DMS79 treated with DMSO at 0.1 percent for 48 hours (cell line): ENCODE results near the gene HSPA12A.

Source experiments
- DNase-seq: peaks from one replicate; lab custom pipeline; 2025; lab: John Stamatoyannopoulos, UW

HSPA12A gene, protein sequence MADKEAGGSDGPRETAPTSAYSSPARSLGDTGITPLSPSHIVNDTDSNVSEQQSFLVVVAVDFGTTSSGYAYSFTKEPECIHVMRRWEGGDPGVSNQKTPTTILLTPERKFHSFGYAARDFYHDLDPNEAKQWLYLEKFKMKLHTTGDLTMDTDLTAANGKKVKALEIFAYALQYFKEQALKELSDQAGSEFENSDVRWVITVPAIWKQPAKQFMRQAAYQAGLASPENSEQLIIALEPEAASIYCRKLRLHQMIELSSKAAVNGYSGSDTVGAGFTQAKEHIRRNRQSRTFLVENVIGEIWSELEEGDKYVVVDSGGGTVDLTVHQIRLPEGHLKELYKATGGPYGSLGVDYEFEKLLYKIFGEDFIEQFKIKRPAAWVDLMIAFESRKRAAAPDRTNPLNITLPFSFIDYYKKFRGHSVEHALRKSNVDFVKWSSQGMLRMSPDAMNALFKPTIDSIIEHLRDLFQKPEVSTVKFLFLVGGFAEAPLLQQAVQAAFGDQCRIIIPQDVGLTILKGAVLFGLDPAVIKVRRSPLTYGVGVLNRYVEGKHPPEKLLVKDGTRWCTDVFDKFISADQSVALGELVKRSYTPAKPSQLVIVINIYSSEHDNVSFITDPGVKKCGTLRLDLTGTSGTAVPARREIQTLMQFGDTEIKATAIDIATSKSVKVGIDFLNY

DNA sequence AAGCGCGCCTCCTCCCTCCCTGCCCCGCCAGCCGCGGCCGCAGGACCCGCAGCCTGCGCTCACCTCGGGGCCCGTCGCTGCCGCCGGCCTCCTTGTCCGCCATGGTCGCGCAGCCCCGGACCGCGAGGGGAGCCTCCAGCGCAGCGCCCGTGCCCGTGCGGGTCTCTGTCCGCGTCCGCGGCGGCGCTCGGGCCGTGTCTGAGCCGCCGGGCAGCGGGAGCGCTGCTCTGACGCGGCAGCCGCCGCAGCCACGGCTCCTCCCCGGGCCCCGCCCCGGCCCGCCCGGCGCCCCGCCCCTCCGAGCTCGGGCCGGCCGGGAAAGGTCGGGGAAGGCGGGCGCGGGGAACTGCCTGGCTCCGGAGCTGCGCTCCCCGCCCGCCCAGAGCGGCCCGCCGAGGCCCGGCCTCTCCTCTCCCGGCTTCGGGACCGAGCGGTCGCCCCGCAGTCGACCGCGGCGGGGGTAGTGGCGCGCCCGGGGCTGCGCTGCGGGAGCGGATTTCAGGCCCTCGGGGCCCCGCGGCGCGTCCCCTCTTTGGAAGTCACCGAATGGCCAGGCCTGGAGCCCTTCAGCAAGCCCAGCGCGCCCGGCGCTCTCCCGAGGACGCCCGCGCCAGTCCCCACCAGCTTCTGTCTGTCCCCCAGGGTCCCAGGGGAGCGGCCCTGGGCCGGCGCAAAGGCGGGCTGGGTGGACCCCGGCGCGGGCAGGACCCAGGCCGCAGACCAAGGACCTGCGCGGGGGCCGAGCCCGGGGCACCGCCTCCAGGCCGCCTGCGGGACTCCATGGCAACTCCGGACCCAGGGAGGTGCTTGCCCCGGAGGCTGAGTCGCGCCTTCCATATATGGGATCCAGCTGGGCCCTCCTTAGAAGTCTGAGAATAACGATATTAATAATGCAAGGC is at the start of gene HSPA12A:
Gene HSPA12A (minus strand): TSS at position 200 of the 899 bp plus-strand sequence. CDS start 97 bp downstream, at position 103.
- DNase-seq: peak; percentile 12

DNA sequence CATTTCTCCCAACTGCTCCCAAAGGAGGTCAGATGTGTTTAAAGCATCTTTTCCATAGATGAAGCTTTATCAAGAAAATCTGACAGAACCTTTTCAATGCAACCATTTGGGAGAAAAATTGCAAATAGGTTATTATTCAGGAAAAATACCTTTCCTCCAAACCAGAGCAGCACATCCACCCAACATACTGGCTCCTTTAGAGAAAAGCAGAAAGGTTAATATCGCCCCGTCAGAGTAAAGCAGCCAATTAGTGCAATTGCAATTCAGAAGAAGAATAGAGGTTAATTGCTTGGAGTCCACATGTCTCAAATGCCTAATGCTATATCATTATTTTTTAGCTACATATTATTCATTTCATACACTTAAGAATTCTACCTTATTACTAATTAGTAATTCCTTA is 48.9 kb upstream of the HSPA12A start:
- no peak for DNase-seq

DNA sequence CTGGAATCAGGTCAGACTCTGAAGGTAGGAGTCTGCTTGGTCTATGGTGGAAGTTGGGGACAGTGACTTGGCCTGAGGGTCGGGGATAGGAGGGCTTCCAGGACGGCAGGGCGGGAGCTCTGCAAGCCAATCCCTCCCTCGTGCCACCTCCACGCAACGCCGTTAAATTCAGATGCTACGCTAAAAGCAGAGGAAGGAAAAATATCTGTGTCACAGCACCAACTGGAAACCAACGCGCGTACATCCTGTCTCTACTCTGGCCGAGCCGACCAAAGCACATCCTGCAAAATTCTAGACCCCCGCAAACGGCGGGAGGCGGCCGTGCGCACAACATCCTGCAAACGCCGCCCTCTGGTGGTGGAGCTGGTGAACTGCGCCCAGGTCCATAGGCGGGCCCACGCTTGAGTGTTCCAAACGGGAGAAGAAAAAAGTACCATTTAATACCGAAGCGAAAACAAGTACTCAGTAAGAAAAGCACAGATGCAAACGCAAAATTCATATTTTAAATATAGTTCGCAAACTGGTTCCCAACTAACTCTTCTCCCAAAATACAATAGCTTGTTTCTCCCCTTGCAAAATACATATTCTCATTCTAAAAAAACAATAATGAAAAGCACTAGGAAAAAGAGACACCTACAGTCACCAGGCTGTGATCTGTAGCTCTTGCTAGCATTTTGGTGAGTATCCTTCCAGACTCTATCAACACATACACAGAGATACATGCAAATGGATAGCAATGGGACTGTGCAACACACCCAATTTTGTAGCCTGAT is 45.7 kb upstream of the HSPA12A start:
- DNase-seq: peak; percentile 50

DNA sequence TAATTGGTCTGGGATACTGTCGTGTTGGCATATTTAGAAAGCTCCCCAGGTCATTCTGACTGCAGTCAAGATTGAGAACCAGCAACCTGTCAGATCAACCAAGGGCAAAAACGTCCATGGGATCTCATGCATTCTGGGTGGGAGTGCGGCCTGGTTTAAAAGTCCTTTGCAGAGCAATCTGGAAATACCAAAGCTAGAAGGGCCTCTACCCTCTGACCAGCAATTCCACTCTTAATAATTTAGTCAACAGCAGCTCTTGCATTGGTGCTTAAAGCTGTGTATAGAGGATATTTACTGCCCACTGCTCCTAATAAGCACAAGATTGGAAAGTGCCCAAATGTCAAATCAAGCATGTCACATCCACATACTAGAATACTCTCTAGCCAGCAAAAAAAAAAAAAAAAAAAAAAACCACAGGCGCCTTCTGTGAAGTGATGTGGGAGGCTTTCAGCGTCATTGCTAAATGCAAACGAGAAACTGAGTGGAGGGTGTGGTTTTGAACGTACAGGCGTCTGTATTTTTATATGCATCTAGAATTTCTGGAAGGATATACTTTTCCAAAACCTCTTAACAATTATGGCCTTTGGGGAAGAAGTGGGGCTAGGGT is 44.8 kb upstream of the HSPA12A start:
- DNase-seq: peak; percentile 50

DNA sequence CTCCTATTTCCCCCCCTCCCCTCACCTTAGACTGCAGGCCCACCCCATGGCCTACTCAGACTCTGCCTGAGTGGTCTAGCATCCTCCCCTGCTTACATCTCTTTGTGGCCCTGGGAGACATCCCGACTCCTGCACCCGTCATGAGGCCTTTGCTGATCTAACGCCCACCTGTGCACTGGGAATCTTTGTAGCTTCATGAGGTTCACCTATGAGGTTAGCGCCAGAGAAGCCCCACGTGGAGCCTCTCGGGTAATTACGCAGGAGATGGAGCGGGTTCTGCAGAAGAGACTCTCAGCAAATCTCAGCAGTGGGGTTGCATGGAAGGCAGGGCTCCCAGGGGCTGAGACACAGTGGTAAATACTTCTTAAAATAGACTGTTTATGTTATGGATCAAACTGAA is 43.5 kb upstream of the HSPA12A start:
- no peak for DNase-seq

DNA sequence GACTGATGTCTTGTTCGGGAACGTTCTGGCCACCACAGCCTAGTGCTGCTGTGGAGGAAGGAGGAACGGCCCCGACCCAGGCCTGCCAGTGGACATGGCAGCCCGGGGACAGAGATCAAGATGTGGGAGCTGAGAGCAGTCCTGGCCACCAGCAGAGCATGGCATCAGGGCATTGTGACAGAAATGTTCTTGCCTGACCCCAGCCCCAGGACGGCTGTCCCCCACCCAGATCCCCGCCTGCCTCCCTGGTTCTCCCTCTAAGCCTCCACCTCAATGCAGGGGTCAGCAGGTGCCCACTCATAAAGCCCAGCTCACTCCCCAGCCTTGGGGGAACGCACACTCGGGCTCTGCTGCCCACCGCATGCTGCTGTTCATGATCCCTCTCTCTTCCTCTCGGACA is 42.9 kb upstream of the HSPA12A start:
- DNase-seq: no peak

DNA sequence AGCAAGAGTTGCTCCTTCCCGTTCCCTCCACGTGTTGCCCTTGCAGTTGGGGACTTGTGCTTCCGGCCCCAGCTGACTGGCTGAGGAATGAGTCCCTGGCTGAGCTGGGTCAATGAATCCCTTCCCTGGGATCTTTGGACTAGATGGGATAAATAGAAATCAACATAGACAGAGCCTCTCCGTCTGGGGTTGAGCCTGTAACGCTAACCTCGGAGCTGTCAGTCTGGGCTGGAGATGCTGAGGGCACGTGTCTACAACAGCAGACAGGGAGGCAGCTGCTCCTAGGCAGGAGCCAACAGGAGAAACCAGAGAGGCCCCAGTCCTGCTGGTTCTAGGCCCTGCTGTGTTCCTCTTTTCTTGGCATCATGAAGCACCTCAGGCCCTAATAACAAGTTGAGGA is 42.3 kb upstream of the HSPA12A start:
- DNase-seq: no peak

DNA sequence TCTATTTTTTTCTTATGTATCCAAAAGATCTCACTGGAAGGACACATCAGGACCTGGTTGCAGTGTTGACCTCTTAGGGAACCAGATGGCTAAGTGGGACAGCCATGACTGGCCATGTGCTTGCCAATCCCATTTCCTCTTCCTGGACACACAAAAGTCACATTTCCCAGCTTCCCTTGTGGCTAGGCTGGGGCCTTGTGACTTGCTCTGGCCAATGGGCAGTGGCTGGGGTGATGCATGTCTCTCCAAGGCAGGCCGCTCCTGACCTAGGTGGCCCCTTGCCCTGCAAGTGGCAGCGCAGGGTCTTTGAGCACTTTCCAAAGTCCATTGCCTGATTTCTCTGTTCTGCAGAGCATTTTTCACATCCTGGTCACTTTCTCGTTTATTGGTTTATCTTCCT is 41.7 kb upstream of the HSPA12A start:
- no peak for DNase-seq

DNA sequence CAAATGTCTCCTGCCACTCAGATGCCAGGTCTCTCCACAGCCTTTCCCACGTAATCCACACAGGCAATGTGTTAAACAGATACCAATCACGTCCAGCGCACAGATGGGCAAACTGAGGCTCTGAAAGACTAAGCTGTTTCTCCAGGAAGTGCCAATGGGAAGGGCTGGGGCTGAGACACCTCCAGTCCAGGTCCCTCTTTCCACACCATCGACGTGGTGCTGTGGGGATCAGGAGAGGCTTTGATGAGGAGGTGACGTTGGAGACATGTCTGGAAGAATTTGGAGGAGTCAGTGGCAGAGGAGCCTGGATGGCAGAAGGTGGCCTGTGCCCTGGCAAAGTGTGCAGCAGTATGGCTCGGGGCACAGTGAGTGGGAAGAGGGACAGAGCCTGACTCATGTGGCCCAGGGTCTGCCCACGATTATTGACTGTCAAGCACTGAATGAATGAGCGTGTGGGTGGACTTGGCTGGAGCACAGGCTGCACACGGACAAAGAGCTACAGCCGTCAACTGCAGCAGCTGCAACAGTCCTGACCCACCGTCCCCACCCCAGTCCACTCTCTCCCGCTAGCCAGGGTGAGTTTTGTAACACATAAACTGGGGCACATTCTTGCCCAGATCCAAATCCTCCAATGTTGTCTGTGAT is 40.8 kb upstream of the HSPA12A start:
- no peak for DNase-seq

DNA sequence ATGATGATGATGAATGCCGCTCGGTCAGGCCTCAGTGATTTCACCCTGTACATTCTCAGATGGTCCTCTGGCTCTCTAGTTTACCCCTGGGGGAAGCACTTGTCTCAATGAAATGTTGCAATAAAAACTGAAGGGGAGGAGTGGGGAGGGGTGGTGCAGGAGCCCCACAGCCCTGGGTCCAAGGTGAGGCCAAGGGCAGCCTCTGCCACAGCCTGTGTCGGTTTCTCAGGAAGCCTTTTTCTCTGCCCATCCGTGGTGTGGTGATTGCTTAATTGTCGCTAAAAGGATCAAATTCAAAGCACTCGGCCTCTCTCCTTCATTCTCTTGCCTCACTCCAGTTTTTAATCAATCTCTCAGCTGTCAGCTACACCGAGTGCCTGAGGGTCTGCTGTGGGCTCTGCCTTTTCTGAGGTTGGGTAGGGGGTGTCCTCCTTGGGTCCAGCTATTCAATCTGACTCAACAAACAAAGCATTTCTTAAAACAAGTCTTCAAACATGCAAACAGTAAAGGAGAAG is 39.1 kb upstream of the HSPA12A start:
- no peak for DNase-seq

DNA sequence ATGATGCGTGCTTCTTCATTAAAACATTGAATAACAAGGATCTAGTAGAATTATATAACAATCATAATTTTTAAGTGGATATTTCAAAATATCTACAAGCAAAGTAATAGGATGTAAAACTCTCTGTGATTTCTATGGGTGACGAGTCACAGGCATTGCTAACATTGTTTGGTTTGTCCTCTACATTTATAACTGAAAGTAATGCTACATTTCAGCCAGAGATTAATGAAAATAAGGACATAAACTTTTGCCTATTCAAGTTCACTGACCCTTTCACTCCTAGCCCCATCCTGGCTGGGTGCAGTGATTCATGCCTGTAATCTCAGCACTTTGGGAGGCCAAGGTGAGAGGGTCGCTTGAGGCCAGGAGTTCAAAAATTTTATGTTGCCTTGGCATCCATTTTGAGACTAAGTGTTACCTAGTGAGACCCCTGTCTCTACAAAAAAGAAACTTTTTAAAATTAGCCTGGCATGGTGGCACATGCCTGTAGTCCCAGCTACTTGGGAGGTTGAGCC is 38.4 kb upstream of the HSPA12A start:
- DNase-seq: no peak

DNA sequence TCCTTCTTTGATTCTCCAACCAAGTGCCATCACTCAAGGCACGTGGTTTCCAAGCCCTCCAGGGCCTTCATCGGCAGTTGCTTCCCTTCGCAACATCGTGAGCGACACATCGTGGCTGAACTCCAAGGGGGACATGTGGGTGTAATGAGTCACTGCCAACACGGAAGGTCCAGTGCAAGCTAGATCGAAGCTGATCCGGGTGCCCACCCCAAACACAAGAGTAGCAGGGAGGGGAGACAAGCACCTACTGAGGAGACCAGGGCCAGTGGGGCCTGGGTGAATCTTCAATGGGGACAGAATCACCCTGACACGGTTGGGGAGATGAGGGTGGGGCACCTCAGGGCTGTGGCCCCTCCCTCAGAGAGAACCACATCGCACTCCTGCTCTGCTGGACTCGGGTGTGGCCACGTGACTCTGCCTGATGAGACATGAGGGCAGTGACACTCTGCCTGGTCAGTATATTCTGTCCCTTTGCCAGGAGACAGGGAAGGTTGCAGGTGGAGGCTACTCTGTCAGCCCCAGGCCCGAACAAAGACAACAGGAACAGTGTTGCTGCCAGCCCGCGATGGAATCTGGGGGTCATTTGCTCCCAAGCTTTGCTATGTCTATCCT is 36.8 kb upstream of the HSPA12A start:
- no peak for DNase-seq

DNA sequence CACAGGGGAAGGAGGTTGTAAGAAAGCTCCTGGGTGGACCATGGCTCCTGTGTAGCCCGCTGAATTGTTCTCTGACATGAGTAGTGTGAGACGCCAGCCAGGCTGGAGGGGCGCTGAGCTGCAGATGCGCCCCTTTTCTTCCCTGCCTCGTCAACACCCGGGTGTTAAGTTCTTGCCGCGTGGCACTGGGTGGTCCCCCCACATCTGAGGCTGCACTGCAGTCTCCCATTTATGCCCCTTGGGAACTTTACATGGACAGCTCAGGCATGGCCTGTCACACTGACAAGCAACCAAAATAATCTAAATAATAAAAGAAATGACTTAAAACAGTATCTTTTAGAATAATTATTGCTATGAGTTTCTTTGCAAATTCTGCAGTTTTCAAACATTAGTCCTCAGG is 34.6 kb upstream of the HSPA12A start:
- no peak for DNase-seq

DNA sequence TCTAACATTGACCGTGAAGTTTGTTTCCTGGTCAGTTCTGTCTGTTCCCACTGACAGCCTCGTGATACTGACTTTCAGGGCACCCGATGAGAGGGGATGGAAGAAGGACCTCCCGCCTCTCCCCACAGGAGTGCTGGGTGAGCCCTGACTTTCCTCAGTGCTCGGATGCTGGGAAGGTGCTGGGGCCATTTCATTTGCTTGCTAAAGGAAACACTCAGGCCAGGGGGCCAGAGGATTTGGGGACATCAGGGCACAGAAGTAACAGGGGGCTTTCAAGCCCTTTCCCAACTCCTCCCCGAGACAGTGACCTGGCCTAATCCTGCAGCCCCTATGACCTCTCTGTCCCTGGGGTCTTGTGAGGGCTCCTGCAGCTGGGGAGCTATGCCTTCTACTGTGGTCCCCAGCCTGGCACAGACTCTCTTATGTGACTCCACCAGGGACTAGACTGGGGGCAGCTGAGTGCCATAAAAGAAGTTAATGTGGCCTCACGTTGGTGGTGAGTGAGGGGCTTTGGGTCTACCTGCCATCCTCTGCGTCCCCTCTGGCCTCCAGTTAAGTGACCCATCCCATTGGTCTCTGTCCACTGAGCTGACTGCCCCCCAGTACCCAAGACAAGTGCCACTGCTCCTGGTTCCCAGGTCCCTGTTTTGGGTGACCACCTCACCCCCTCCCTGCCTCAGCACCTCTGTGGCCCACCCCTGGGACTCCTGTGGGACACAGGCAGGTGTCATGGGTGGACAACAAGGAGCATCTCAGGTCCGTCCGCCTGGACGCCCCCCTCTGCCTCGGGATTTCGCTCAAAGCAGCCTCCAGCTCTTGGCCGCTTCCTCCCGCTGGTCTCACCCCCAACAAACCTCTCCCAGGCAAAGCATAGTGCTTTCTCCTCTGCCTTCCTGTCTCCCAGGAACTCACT is 33.4 kb upstream of the HSPA12A start:
- DNase-seq: no peak

DNA sequence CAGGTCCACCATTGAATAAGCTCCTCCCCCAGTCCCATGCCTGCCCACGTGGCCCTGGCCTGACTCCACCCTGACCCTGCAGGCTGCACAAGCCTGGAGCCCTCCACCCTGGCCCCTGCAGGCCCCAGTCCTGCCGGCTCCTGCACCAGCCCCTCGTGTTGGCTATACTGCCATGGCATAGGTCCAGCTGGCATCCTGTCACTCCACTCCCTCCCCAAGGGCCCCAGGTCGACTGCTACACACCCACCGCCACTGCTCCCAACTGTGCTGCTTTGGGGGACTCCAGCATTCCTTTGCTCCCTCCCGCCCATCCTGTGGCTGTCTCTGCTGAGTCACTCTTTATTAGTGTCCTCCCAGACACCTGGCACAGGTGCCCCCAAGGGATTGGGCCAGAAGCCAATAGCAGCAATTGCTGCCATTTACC is 32.4 kb upstream of the HSPA12A start:
- DNase-seq: peak; percentile 42

DNA sequence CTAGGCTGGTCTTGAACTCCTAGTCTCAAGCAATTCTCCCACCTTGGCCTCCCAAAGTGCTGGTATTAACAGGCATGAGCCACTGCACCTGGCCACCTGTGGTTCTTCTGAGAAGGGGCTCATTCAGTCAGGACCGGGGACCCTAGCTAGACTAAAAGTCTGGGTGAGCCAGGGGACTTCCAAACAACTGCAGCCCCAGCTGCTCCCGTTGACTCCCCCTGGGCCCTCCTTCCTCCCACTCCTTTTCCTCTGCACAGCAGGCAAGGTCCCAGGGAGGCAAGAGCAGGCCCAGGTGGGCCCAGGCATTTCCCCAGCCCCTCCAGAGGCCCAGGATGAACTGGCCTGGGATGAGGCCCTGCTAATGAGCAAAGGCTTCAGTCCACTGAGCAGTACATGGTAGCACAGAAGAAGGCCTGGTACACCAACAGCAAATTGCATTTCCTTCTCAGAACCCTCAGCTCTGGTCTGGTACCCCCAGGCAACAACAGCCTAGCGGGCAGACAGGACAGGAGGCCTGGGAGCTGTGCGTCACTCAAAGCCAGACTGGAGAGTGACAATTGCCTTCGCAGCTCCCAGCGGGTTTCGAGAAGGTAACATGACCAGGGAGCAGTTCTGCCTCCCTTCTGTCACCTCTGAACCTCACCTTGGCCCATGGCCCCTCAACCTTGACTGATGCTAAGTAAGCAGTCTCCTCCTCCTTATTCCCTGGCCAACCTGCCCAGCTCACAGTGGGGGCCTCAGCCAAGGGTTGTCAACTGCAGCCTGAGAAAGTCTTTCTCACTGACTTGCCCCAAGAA is 30.7 kb upstream of the HSPA12A start:
- no peak for DNase-seq

DNA sequence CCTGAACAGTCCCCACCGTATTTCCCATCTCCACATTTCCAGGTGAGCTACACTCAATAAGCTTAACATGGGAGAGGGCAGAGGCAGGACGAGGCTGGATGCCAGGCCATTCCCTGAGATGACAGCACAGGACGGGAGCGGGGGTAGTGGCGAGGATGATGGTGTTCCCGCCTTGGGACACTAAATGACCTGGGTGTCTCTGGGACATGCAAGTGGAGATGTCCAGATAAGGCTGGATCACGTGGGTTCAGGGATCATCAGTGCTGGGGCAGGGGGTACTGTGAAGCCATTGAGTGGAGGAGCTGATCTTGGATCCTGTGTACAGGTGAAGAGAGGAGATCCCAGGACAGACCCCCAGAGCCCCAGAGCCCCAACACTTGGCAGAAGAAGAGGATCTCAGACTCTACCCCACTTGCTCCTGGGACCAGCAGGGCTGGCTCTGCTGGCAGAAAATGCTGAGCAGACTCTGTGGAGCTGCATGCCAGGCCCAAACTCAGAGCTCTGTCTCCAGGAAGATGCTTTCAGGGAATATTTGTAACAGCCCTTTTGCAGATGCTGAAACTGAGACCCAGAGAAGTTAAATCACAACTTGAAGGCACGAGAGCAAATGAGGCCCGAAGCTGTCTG is 29.7 kb upstream of the HSPA12A start:
- DNase-seq: no peak
